CD4-positive, alpha-beta memory T cell (primary cell): ENCODE data around the gene GOLGA6A. TPM values are rescaled to one million over a fixed set of nuclear protein-coding genes. Genes with fewer than 3 reads are reported as not detected.
"Not testable (repeated sequence)": the region's sequence is repeated elsewhere in the genome, so short reads cannot be mapped to it uniquely, and the experiment has no call there.

Source experiments
- CTCF ChIA-PET: fragments of 350-600 bp; sonication (Branson Sonifier 250); formaldehyde crosslinking; loops from one replicate; lab custom pipeline; 2021; ENCODE audit warnings: inconsistent platforms; ENCODE audit not compliant: partially characterized antibody; lab: Charles Lee
- POLR2A ChIA-PET: fragments of 350-600 bp; sonication (Branson Sonifier 250); formaldehyde crosslinking; loops from one replicate; lab custom pipeline; 2021; ENCODE audit not compliant: partially characterized antibody; lab: Charles Lee
- DNase-seq, 5 donors: peaks; one replicate each; pipeline versions ENCODE4 v3.0.0 to v3.0.0-alpha.2; 2020 to 2022; ENCODE audit warnings: mixed read lengths in 1 of 5
- H3K27ac ChIP-seq: one replicate; pipeline ENCODE4 v1.7.0; 2013; ENCODE audit warnings: low read depth, low read length
- H3K27me3 ChIP-seq: 2 replicates; pipeline ENCODE4 v1.7.0; 2013; ENCODE audit warnings: mild to moderate bottlenecking, low read length, moderate library complexity; ENCODE audit not compliant: insufficient read depth
- H3K36me3 ChIP-seq: 2 replicates; pipeline ENCODE4 v1.7.0; 2013; ENCODE audit warnings: mild to moderate bottlenecking, low read length, moderate library complexity; ENCODE audit not compliant: insufficient read depth
- H3K4me1 ChIP-seq: 2 replicates; pipeline ENCODE4 v1.7.0; 2013; ENCODE audit warnings: mild to moderate bottlenecking, low read length, moderate library complexity; ENCODE audit not compliant: insufficient read depth
- H3K4me3 ChIP-seq, 2 donors: one replicate each; pipeline ENCODE4 v1.7.0; 2013; ENCODE audit warnings: low read length in 2 of 2, mild to moderate bottlenecking in 1 of 2
- H3K9me3 ChIP-seq, 2 donors: one replicate each; pipeline ENCODE4 v1.7.0; 2013; ENCODE audit warnings: low read length in 2 of 2, control low read depth in 1 of 2; ENCODE audit not compliant: control insufficient read depth in 1 of 2
- H3K27ac Mint-ChIP-seq, 7 donors: one replicate each; pipeline ENCODE4 v1.8.0; 2020 to 2021; ENCODE audit warnings: mixed read lengths in 7 of 7, mild to moderate bottlenecking in 6 of 7, inconsistent platforms in 3 of 7, moderate library complexity in 3 of 7
- H3K27me3 Mint-ChIP-seq, 2 donors: one replicate each; pipeline ENCODE4 v1.8.0; 2020 to 2021; ENCODE audit warnings: mixed read lengths in 2 of 2
- H3K36me3 Mint-ChIP-seq, 2 donors: one replicate each; pipeline ENCODE4 v1.8.0; 2020 to 2021; ENCODE audit warnings: mixed read lengths in 2 of 2, inconsistent platforms in 1 of 2, mild to moderate bottlenecking in 1 of 2
- H3K4me1 Mint-ChIP-seq, 4 donors: one replicate each; pipeline ENCODE4 v1.8.0; 2020 to 2021; ENCODE audit warnings: mixed read lengths in 4 of 4, mild to moderate bottlenecking in 1 of 4
- H3K4me3 Mint-ChIP-seq, 8 donors: one replicate each; pipeline ENCODE4 v1.8.0; 2020 to 2021; ENCODE audit warnings: mixed read lengths in 8 of 8, mild to moderate bottlenecking in 7 of 8, moderate library complexity in 6 of 8, inconsistent platforms in 3 of 8
- H3K9me3 Mint-ChIP-seq, 8 donors: one replicate each; pipeline ENCODE4 v1.8.0; 2020 to 2021; ENCODE audit warnings: mixed read lengths in 8 of 8, mild to moderate bottlenecking in 5 of 8, inconsistent platforms in 3 of 8, moderate library complexity in 1 of 8
- intact Hi-C: fragments of 100-400 bp; cut with micrococcal nuclease; formaldehyde crosslinking; loops from one replicate; pipeline ENCODE4 v1.15.1; 2023
- polyA plus RNA-seq, 2 donors: library from polyadenylated mRNA; unstranded; fragments of 300-500 nt; fragmentation: Illumina TruSeq; gene quantifications; one replicate each; pipeline ENCODE4 v1.2.3, GENCODE V29; 2021
- total RNA-seq, 2 experiments: library from RNA; stranded (reverse); gene quantifications; one replicate each; pipeline ENCODE4 v1.2.3, GENCODE V29; 2021

GOLGA6A gene
- total and polyA plus RNA-seq, 4 experiments from 2014 or later: 0.17 to 0.20 TPM; not detected in 2

GRCh38 chr15:74071645-74072044 lies 10.7 kb downstream of the GOLGA6A start:
- H3K27me3 Mint-ChIP-seq, H3K27ac ChIP-seq, H3K36me3 ChIP-seq, H3K4me1 ChIP-seq, H3K4me3 Mint-ChIP-seq, H3K9me3 ChIP-seq, H3K36me3 Mint-ChIP-seq, intact Hi-C loops, POLR2A ChIA-PET, DNase-seq, H3K9me3 Mint-ChIP-seq, H3K27me3 ChIP-seq, H3K4me3 ChIP-seq, H3K4me1 Mint-ChIP-seq, CTCF ChIA-PET, H3K27ac Mint-ChIP-seq: not testable (repeated sequence)

DNA sequence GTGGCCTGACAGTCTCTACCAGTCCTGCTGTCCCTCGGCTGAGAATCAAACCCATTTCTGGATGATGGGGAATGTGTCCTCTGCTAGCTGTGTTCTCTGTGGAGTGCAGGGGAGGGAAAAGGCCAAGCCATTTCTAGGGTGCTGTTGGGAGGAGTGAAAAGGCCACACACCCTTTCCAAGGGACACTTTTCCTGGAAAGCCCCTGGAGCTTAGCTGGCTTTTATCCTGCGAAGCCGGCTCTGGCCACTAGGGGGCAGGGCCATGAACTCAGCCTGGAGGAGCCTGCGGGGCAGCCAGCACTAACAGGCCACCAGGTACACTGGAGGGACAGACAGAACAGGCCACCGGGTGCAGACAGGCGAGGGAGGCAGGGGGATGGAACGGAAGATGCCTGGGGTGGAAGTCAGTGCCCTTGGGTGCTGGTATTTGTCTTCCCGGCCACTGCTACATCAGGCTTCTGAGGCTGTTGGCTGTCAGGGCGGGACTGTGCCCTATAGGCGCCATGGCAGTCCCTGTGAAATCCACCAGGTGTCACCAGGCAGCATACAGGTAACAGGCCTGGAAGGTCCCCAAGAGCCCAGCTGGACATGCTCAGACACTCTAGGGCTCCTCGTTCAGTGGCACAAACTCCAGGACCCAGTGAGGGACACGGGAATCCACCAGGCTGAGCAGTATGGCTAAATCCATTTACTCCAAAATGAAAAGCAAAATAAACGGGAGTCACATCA lies 16.5 kb downstream of the GOLGA6A start:
- H3K4me1 Mint-ChIP-seq, H3K9me3 ChIP-seq, H3K36me3 Mint-ChIP-seq, H3K36me3 ChIP-seq, H3K27me3 ChIP-seq, H3K4me3 Mint-ChIP-seq, H3K4me1 ChIP-seq, H3K27ac Mint-ChIP-seq, intact Hi-C loops, H3K9me3 Mint-ChIP-seq, H3K27me3 Mint-ChIP-seq, H3K27ac ChIP-seq, H3K4me3 ChIP-seq, POLR2A ChIA-PET: not testable (repeated sequence)
- CTCF ChIA-PET: interaction anchor here (1.4 kb wide), 1 partner anchor 10 kb away, joined by 4 read pairs; no protein-coding TSS in a partner anchor
- peak; percentile 40 to 57 (median 47) for DNase-seq

GRCh38 chr15:74064822-74065221 lies 17.5 kb downstream of the GOLGA6A start:
- H3K27ac ChIP-seq, DNase-seq, H3K4me1 Mint-ChIP-seq, H3K9me3 ChIP-seq, H3K36me3 Mint-ChIP-seq, H3K4me1 ChIP-seq, POLR2A ChIA-PET, H3K4me3 Mint-ChIP-seq, H3K27me3 ChIP-seq, H3K4me3 ChIP-seq, H3K9me3 Mint-ChIP-seq, H3K27me3 Mint-ChIP-seq, H3K36me3 ChIP-seq, intact Hi-C loops: not testable (repeated sequence)
- CTCF ChIA-PET: interaction anchor here (0.7 to 1.4 kb wide), 2 partner anchors 8 to 92 kb away, joined by 3 to 4 read pairs; no protein-coding TSS in a partner anchor
- H3K27ac Mint-ChIP-seq: peak overlapping the region in 1 of 7 donors; percentile 13

GRCh38 chr15:74064183-74064582 lies 18.2 kb downstream of the GOLGA6A start:
- H3K36me3 Mint-ChIP-seq, H3K4me3 ChIP-seq, H3K9me3 Mint-ChIP-seq, H3K27ac ChIP-seq, H3K36me3 ChIP-seq, H3K27me3 Mint-ChIP-seq, CTCF ChIA-PET, POLR2A ChIA-PET, H3K9me3 ChIP-seq, H3K27ac Mint-ChIP-seq, H3K4me3 Mint-ChIP-seq, H3K27me3 ChIP-seq, DNase-seq, H3K4me1 ChIP-seq, intact Hi-C loops: not testable (repeated sequence)
- peaks cover 5 to 12% (median 6%) of the 10 kb centered on the region in 4 donors for H3K4me1 Mint-ChIP-seq

DNA sequence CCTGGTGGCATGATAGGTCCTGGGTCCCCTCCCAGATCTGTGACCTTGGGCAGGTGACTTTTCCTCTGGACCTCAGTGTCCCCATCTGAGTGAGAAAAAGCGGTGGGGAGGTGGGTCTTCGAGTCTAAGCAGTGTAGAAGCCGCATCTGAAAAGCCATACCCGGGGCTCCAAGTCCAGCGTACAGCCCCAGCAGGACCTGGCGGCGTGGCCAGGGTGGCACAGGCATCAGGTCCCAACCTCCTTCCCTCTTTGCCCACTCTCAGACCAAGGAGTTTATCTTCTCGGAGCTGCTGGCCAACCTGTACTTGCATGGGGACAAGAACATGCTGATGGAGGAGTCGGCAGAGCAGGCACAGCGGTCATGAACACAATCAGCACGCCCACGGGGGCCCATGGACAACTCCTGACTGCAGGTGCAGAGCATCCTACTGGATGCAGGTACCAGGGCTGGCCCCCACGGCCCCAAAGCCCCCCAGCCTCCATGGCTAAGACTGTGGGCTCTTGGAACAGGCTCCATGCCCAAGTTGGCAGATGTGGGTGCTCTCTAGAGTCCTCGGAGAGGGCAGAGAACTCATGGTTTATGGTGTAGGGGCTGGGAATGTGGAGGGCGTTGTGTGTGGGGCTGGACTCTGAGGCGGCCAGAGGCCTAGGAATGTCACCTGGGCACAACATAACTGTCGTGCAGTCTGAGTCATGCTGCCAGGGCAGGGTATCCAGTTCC lies 18.8 kb downstream of the GOLGA6A start:
- H3K27ac Mint-ChIP-seq, H3K27me3 Mint-ChIP-seq, H3K36me3 ChIP-seq, DNase-seq, H3K4me1 ChIP-seq, H3K4me3 ChIP-seq, H3K27ac ChIP-seq, H3K9me3 ChIP-seq, H3K36me3 Mint-ChIP-seq, POLR2A ChIA-PET, H3K9me3 Mint-ChIP-seq, H3K4me3 Mint-ChIP-seq, H3K27me3 ChIP-seq, intact Hi-C loops: not testable (repeated sequence)
- H3K4me1 Mint-ChIP-seq: peaks cover 6 to 13% (median 9%) of the 10 kb centered on the region in 4 donors
- CTCF ChIA-PET: interaction anchor here (1.3 kb wide), 1 partner anchor 10 kb away, joined by 5 read pairs; no protein-coding TSS in a partner anchor

GRCh38 chr15:74062671-74063070 lies 19.7 kb downstream of the GOLGA6A start:
- peaks cover 6 to 13% (median 9%) of the 10 kb centered on the region in 4 donors for H3K4me1 Mint-ChIP-seq
- H3K27ac ChIP-seq: no peak overlapping the region
- DNase-seq: no peak
- H3K4me3 Mint-ChIP-seq: no peak overlapping the region
- H3K36me3 ChIP-seq: no peaks in the 10 kb centered on the region
- ChIA-PET POLR2A (no interaction called here), CTCF (interaction anchor here (0.7 to 1.3 kb wide), 2 partner anchors 9 to 14 kb away, joined by 3 to 5 read pairs; no protein-coding TSS in a partner anchor)
- H3K4me3 ChIP-seq: no peak overlapping the region
- peaks cover 0 to 5% (median 0%) of the 10 kb centered on the region in 8 donors for H3K9me3 Mint-ChIP-seq
- H3K36me3 Mint-ChIP-seq: peaks cover 2 to 13% of the 10 kb centered on the region in 2 donors
- H3K27me3 ChIP-seq: no peaks in the 10 kb centered on the region
- H3K27ac Mint-ChIP-seq: no peak overlapping the region
- intact Hi-C loops: no loop called here
- peaks cover 7% of the 10 kb centered on the region for H3K4me1 ChIP-seq
- no peaks in the 10 kb centered on the region for H3K27me3 Mint-ChIP-seq
- no peaks in the 10 kb centered on the region for H3K9me3 ChIP-seq

GRCh38 chr15:74062236-74062635 lies 20.1 kb downstream of the GOLGA6A start:
- ChIA-PET CTCF (interaction anchor here (0.6 to 1.3 kb wide), 3 partner anchors 8 to 97 kb away, joined by 3 to 5 read pairs (median 3); no protein-coding TSS in a partner anchor), POLR2A (no interaction called here)
- intact Hi-C loops: no loop called here
- no peak for DNase-seq
- peaks cover 0 to 5% (median 0%) of the 10 kb centered on the region in 8 donors for H3K9me3 Mint-ChIP-seq
- H3K4me1 ChIP-seq: peaks cover 7% of the 10 kb centered on the region
- H3K27ac ChIP-seq: no peak overlapping the region
- no peak overlapping the region for H3K4me3 ChIP-seq
- H3K4me1 Mint-ChIP-seq: peaks cover 6 to 13% (median 9%) of the 10 kb centered on the region in 4 donors
- H3K27ac Mint-ChIP-seq: no peak overlapping the region
- no peaks in the 10 kb centered on the region for H3K27me3 Mint-ChIP-seq
- peaks cover 2 to 13% of the 10 kb centered on the region in 2 donors for H3K36me3 Mint-ChIP-seq
- H3K36me3 ChIP-seq: no peaks in the 10 kb centered on the region
- H3K9me3 ChIP-seq: no peaks in the 10 kb centered on the region
- no peaks in the 10 kb centered on the region for H3K27me3 ChIP-seq
- no peak overlapping the region for H3K4me3 Mint-ChIP-seq
